CD4-positive, alpha-beta T cell treated with Interleukin-6 at 100 ng/mL for 8 hours (primary cell): ENCODE results near the gene FZD7.

Experiments
- DNase-seq: peaks from one replicate; pipeline ENCODE4 v3.0.0-alpha.2; 2020; ENCODE audit warnings: mixed read lengths, low spot score

Gene FZD7

GRCh38 chr2:202014318-202014717 is 19.3 kb upstream of the FZD7 start:
- DNase-seq: no peak

- DNase-seq: no peak
Observed at GRCh38 chr2:202014759-202015211, 18.9 kb upstream of the FZD7 start.

- DNase-seq: no peak
Observed at GRCh38 chr2:202015471-202015870, 18.2 kb upstream of the FZD7 start.

- DNase-seq: no peak
Observed at GRCh38 chr2:202016579-202017227, 17.0 kb upstream of the FZD7 start.

GRCh38 chr2:202017940-202018339 is 15.7 kb upstream of the FZD7 start:
- DNase-seq: no peak

GRCh38 chr2:202018950-202019349 is 14.7 kb upstream of the FZD7 start:
- DNase-seq: no peak

- DNase-seq: no peak
Observed at GRCh38 chr2:202019689-202020450, 13.8 kb upstream of the FZD7 start.

GRCh38 chr2:202022755-202023154 is 10.9 kb upstream of the FZD7 start:
- DNase-seq: no peak

GRCh38 chr2:202023198-202023903 is 10.3 kb upstream of the FZD7 start:
- no peak for DNase-seq

GRCh38 chr2:202023904-202024266 is 9.8 kb upstream of the FZD7 start:
- DNase-seq: no peak

- DNase-seq: no peak
Observed at GRCh38 chr2:202024871-202025270, 8.8 kb upstream of the FZD7 start.

- DNase-seq: no peak
Observed at GRCh38 chr2:202025816-202026215, 7.8 kb upstream of the FZD7 start.

- DNase-seq: no peak
Observed at GRCh38 chr2:202026507-202026906, 7.1 kb upstream of the FZD7 start.

GRCh38 chr2:202030691-202031090 is 3.0 kb upstream of the FZD7 start:
- DNase-seq: no peak

GRCh38 chr2:202031246-202031951 is 2.3 kb upstream of the FZD7 start:
- no peak for DNase-seq

- peak; percentile 15 for DNase-seq
Observed at GRCh38 chr2:202032846-202033316, 774 bp upstream of the FZD7 start.

- no peak for DNase-seq
Observed at GRCh38 chr2:202034249-202035088, 814 bp downstream of the FZD7 start.

GRCh38 chr2:202035089-202035940 is 1.7 kb downstream of the FZD7 start:
- no peak for DNase-seq

GRCh38 chr2:202035941-202036372 is 2.3 kb downstream of the FZD7 start:
- no peak for DNase-seq

GRCh38 chr2:202036601-202037037 is 3.0 kb downstream of the FZD7 start:
- DNase-seq: no peak
